HepG2 (cell line): Measurements from ENCODE around the gene MDP1. TPM values are rescaled to one million over a fixed set of nuclear protein-coding genes. Genes with fewer than 3 reads are reported as not detected.

Experiments
- ATAD3A ChIP-seq: sonication (generic); formaldehyde crosslinking; IDR thresholded peaks from 2 replicates; pipeline ENCODE4 v1.4.0; 2020; ENCODE audit warnings: missing genetic modification reagents
- DR1 ChIP-seq: sonication (generic); formaldehyde crosslinking; IDR thresholded peaks from 2 replicates; pipeline ENCODE4 v1.8.0; 2021; ENCODE audit warnings: mild to moderate bottlenecking, missing genetic modification reagents, inconsistent platforms
- GLI4 ChIP-seq: sonication (generic); formaldehyde crosslinking; IDR thresholded peaks from 2 replicates; pipeline ENCODE4 v1.5.1; 2020; ENCODE audit warnings: missing genetic modification reagents, mild to moderate bottlenecking, moderate library complexity, borderline replicate concordance
- MXD4 ChIP-seq: IDR thresholded peaks from 2 replicates; pipeline ENCODE4 v1.6.1; 2016; ENCODE audit warnings: mild to moderate bottlenecking, missing biosample characterization, missing genetic modification reagents
- NR2C2 ChIP-seq: sonication (generic); formaldehyde crosslinking; IDR thresholded peaks from 2 replicates; pipeline ENCODE4 v1.4.0; 2020; ENCODE audit warnings: missing genetic modification reagents, mild to moderate bottlenecking, moderate library complexity, borderline replicate concordance
- SRY ChIP-seq: sonication (generic); formaldehyde crosslinking; IDR thresholded peaks from 2 replicates; pipeline ENCODE4 v1.8.0; 2022; ENCODE audit warnings: mild to moderate bottlenecking, missing genetic modification reagents
- TGIF2 ChIP-seq: IDR thresholded peaks from 2 replicates; pipeline ENCODE4 v1.6.1; 2016; ENCODE audit warnings: control low read depth, missing compliant biosample characterization
- ZFP36L2 ChIP-seq: sonication (generic); formaldehyde crosslinking; IDR thresholded peaks from 2 replicates; pipeline ENCODE4 v1.4.0; 2020; ENCODE audit warnings: missing genetic modification reagents
- ZNF432 ChIP-seq: sonication (generic); formaldehyde crosslinking; IDR thresholded peaks from 2 replicates; pipeline ENCODE4 v1.5.0; 2020; ENCODE audit warnings: missing genetic modification reagents, mild to moderate bottlenecking, borderline replicate concordance
- ZNF703 ChIP-seq: sonication (generic); formaldehyde crosslinking; IDR thresholded peaks from 2 replicates; pipeline ENCODE4 v1.5.1; 2020; ENCODE audit warnings: missing genetic modification reagents, mild to moderate bottlenecking, moderate library complexity, borderline replicate concordance
- ZSCAN21 ChIP-seq: sonication (generic); formaldehyde crosslinking; IDR thresholded peaks from 2 replicates; pipeline ENCODE4 v1.8.0; 2022; ENCODE audit warnings: mild to moderate bottlenecking, missing genetic modification reagents, moderate library complexity, borderline replicate concordance
- polyA plus RNA-seq, 8 experiments: library from polyadenylated mRNA; depleted of rRNA in 3 of 8; stranded (reverse) in 7 of 8; unstranded in 1 of 8; fragments of >200 nt; fragmentation: Illumina TruSeq in 4 of 8; extraction: Trizol in 4 of 8; gene quantifications; 2 replicates each; pipeline versions ENCODE4 v1.2.1 to v1.2.3, GENCODE V29; 2011 to 2016; ENCODE audit warnings: low read depth in 4 of 8, missing spikeins in 1 of 8, mixed read lengths in 1 of 8; ENCODE audit not compliant: insufficient read depth in 1 of 8
- total RNA-seq, 5 experiments: library from RNA; depleted of rRNA; stranded (reverse); fragments of >200 nt; fragmentation: Illumina TruSeq; extraction: Trizol; gene quantifications; 2 replicates each; pipeline ENCODE4 v1.2.3, GENCODE V29; 2016; ENCODE audit warnings: low read depth in 1 of 5
- TF ChIP-seq, protein P1 (sequence below): sonication (generic); formaldehyde crosslinking; IDR thresholded peaks from 2 replicates; pipeline ENCODE4 v1.5.1; 2020; ENCODE audit warnings: missing genetic modification reagents, mild to moderate bottlenecking, borderline replicate concordance
- TF ChIP-seq, protein P2 (sequence below): sonication (generic); formaldehyde crosslinking; IDR thresholded peaks from 2 replicates; pipeline ENCODE4 v1.4.0; 2020; ENCODE audit warnings: mild to moderate bottlenecking, low read depth, missing genetic modification reagents
- TF ChIP-seq, protein P3 (sequence below): sonication (generic); formaldehyde crosslinking; IDR thresholded peaks from 2 replicates; pipeline ENCODE4 v1.4.0; 2020; ENCODE audit warnings: missing genetic modification reagents
- TF ChIP-seq, protein P4 (sequence below): sonication (generic); formaldehyde crosslinking; IDR thresholded peaks from 2 replicates; pipeline ENCODE4 v1.4.0; 2020; ENCODE audit warnings: missing genetic modification reagents, borderline replicate concordance
- TF ChIP-seq, protein P5 (sequence below): IDR thresholded peaks from 2 replicates; pipeline ENCODE4 v1.4.0; 2020; ENCODE audit warnings: mild to moderate bottlenecking, missing genetic modification reagents

The MDP1 gene
- total and polyA plus RNA-seq, 2 of the 13 experiments (the other 11 are each of a cell fraction or from before 2014, with no cell fraction given) = 44.1 to 48.7 TPM

DNA sequence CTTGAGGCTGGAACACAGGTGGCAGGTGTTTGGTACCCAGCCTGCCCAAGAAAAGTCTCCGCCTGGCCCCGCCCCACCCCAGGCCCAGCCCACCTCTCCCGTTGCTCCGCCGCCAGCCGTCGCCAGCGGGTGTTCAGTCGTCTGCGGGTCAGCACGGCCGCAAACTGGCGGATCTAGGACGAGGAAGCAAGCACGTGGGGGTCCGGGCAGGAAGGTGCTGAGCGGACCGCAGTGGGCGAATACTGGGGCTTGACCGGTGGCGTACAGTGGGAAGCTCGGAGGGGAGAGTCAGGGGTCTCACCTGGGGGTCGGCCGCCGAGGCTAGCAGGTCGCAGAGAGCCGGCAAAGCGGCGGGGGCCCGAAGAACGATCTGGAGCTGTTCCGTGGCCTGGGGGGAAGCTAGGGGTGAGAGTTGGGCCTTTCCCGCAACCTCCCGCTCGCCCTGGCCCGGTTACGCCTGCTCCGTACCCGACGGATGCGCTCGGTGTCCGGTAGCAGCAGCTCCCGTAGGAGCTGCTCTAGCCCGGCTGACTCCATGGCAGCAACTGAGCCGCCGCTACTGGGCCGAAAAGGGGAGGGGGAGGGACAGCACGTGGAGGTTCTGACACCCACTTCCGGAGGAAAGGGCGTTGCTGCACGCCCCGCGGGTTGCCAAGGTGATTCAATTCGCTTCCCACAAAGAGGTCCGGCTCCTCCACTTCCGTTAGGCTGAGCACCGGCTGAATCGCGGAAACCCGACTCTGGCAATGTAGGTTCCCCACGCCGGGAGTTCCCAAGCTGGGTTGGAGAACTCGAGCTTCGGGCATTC, 27.4 kb downstream of the MDP1 start, which contains the start of gene IPO4 (continued):
- TF ChIP-seq, protein P1, sequence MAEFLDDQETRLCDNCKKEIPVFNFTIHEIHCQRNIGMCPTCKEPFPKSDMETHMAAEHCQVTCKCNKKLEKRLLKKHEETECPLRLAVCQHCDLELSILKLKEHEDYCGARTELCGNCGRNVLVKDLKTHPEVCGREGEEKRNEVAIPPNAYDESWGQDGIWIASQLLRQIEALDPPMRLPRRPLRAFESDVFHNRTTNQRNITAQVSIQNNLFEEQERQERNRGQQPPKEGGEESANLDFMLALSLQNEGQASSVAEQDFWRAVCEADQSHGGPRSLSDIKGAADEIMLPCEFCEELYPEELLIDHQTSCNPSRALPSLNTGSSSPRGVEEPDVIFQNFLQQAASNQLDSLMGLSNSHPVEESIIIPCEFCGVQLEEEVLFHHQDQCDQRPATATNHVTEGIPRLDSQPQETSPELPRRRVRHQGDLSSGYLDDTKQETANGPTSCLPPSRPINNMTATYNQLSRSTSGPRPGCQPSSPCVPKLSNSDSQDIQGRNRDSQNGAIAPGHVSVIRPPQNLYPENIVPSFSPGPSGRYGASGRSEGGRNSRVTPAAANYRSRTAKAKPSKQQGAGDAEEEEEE (CRISPR knock-in tag) = peak; percentile 99
- TF ChIP-seq TGIF2 (peak; percentile 99), NR2C2 (CRISPR knock-in tag) (peak; percentile 98), GLI4 (CRISPR knock-in tag) (peak; percentile 98; the same call in 1 of the 2 replicates), MXD4 (peak; percentile 100), ZNF432 (CRISPR knock-in tag) (no peak), ZNF703 (no peak), ZFP36L2 (CRISPR knock-in tag) (peak; percentile 85), SRY (CRISPR knock-in tag) (no peak), ZSCAN21 (CRISPR knock-in tag) (peak; percentile 96; the same call in 1 of the 2 replicates), DR1 (peak; percentile 88; the same call in 1 of the 2 replicates), ATAD3A (peak; percentile 91; the same call in 1 of the 2 replicates)
- TF ChIP-seq, protein P2, sequence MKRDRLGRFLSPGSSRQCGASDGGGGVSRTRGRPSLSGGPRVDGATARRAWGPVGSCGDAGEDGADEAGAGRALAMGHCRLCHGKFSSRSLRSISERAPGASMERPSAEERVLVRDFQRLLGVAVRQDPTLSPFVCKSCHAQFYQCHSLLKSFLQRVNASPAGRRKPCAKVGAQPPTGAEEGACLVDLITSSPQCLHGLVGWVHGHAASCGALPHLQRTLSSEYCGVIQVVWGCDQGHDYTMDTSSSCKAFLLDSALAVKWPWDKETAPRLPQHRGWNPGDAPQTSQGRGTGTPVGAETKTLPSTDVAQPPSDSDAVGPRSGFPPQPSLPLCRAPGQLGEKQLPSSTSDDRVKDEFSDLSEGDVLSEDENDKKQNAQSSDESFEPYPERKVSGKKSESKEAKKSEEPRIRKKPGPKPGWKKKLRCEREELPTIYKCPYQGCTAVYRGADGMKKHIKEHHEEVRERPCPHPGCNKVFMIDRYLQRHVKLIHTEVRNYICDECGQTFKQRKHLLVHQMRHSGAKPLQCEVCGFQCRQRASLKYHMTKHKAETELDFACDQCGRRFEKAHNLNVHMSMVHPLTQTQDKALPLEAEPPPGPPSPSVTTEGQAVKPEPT (CRISPR knock-in tag) = peak; percentile 92
- TF ChIP-seq, protein P3, sequence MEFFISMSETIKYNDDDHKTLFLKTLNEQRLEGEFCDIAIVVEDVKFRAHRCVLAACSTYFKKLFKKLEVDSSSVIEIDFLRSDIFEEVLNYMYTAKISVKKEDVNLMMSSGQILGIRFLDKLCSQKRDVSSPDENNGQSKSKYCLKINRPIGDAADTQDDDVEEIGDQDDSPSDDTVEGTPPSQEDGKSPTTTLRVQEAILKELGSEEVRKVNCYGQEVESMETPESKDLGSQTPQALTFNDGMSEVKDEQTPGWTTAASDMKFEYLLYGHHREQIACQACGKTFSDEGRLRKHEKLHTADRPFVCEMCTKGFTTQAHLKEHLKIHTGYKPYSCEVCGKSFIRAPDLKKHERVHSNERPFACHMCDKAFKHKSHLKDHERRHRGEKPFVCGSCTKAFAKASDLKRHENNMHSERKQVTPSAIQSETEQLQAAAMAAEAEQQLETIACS (CRISPR knock-in tag) = peak; percentile 70
- TF ChIP-seq, protein P4, sequence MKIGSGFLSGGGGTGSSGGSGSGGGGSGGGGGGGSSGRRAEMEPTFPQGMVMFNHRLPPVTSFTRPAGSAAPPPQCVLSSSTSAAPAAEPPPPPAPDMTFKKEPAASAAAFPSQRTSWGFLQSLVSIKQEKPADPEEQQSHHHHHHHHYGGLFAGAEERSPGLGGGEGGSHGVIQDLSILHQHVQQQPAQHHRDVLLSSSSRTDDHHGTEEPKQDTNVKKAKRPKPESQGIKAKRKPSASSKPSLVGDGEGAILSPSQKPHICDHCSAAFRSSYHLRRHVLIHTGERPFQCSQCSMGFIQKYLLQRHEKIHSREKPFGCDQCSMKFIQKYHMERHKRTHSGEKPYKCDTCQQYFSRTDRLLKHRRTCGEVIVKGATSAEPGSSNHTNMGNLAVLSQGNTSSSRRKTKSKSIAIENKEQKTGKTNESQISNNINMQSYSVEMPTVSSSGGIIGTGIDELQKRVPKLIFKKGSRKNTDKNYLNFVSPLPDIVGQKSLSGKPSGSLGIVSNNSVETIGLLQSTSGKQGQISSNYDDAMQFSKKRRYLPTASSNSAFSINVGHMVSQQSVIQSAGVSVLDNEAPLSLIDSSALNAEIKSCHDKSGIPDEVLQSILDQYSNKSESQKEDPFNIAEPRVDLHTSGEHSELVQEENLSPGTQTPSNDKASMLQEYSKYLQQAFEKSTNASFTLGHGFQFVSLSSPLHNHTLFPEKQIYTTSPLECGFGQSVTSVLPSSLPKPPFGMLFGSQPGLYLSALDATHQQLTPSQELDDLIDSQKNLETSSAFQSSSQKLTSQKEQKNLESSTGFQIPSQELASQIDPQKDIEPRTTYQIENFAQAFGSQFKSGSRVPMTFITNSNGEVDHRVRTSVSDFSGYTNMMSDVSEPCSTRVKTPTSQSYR = peak; percentile 92
- TF ChIP-seq, protein P5, sequence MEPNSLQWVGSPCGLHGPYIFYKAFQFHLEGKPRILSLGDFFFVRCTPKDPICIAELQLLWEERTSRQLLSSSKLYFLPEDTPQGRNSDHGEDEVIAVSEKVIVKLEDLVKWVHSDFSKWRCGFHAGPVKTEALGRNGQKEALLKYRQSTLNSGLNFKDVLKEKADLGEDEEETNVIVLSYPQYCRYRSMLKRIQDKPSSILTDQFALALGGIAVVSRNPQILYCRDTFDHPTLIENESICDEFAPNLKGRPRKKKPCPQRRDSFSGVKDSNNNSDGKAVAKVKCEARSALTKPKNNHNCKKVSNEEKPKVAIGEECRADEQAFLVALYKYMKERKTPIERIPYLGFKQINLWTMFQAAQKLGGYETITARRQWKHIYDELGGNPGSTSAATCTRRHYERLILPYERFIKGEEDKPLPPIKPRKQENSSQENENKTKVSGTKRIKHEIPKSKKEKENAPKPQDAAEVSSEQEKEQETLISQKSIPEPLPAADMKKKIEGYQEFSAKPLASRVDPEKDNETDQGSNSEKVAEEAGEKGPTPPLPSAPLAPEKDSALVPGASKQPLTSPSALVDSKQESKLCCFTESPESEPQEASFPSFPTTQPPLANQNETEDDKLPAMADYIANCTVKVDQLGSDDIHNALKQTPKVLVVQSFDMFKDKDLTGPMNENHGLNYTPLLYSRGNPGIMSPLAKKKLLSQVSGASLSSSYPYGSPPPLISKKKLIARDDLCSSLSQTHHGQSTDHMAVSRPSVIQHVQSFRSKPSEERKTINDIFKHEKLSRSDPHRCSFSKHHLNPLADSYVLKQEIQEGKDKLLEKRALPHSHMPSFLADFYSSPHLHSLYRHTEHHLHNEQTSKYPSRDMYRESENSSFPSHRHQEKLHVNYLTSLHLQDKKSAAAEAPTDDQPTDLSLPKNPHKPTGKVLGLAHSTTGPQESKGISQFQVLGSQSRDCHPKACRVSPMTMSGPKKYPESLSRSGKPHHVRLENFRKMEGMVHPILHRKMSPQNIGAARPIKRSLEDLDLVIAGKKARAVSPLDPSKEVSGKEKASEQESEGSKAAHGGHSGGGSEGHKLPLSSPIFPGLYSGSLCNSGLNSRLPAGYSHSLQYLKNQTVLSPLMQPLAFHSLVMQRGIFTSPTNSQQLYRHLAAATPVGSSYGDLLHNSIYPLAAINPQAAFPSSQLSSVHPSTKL (CRISPR knock-in tag) = peak; percentile 93
